KMS-11 (cell line): ENCODE results near the gene DDX1.

Source experiments
- H2AFZ ChIP-seq: fragments of 200-600 bp; sonication (generic); 2 replicates; pipeline ENCODE4 v1.6.1; 2016; ENCODE audit warnings: antibody characterized with exemption, mixed run types, low read depth
- H3K27ac ChIP-seq: fragments of 200-600 bp; sonication (generic); 2 replicates; pipeline ENCODE4 v1.6.1; 2016; ENCODE audit warnings: mild to moderate bottlenecking, mixed run types
- H3K27me3 ChIP-seq: fragments of 200-600 bp; sonication (generic); 2 replicates; pipeline ENCODE4 v1.6.1; 2017; ENCODE audit warnings: mild to moderate bottlenecking, low read depth, mixed run types, moderate library complexity; ENCODE audit not compliant: insufficient read depth
- H3K36me3 ChIP-seq: fragments of 200-600 bp; sonication (generic); 2 replicates; pipeline ENCODE4 v1.6.1; 2017; ENCODE audit warnings: mild to moderate bottlenecking, mixed run types; ENCODE audit not compliant: insufficient read depth
- H3K4me1 ChIP-seq: fragments of 200-600 bp; sonication (generic); 2 replicates; pipeline ENCODE4 v1.6.1; 2016; ENCODE audit warnings: mild to moderate bottlenecking, low read depth, mixed run types; ENCODE audit not compliant: poor library complexity, severe bottlenecking
- H3K4me2 ChIP-seq: fragments of 200-600 bp; sonication (generic); 2 replicates; pipeline ENCODE4 v1.7.0; 2016; ENCODE audit warnings: mild to moderate bottlenecking, mixed run types
- H3K4me3 ChIP-seq: fragments of 200-600 bp; sonication (generic); IDR thresholded peaks from 2 replicates; pipeline ENCODE4 v1.6.1; 2017; ENCODE audit warnings: low read depth, low read length, mixed read lengths; ENCODE audit not compliant: insufficient read depth
- H3K79me2 ChIP-seq: fragments of 200-600 bp; sonication (generic); 2 replicates; pipeline ENCODE4 v1.6.1; 2016; ENCODE audit warnings: low read depth, mixed run types; ENCODE audit not compliant: insufficient read depth
- H3K9ac ChIP-seq: fragments of 200-600 bp; sonication (generic); 2 replicates; pipeline ENCODE4 v1.6.1; 2016; ENCODE audit warnings: mild to moderate bottlenecking, mixed run types
- H4K20me1 ChIP-seq: fragments of 200-600 bp; sonication (generic); 2 replicates; pipeline ENCODE4 v1.6.1; 2016; ENCODE audit warnings: mild to moderate bottlenecking, mixed run types; ENCODE audit not compliant: insufficient read depth
- CTCF ChIP-seq: fragments of 200-600 bp; sonication (generic); conservative IDR thresholded peaks from 2 replicates; pipeline ENCODE4 v1.6.1; 2017; ENCODE audit warnings: low read depth, mild to moderate bottlenecking, antibody characterized with exemption, low read length, moderate library complexity, mixed read lengths

The DDX1 gene

GRCh38 chr2:15655123-15655887 is 63.6 kb downstream of the DDX1 start:
- Histone ChIP-seq H3K9ac (no peak overlapping the region), H4K20me1 (no peaks in the 10 kb centered on the region), H3K27me3 (no peaks in the 10 kb centered on the region), H3K4me2 (no peak overlapping the region), H3K27ac (no peak overlapping the region), H3K79me2 (no peaks in the 10 kb centered on the region), H2AFZ (no peak overlapping the region), H3K4me3 (no peak overlapping the region), H3K36me3 (no peaks in the 10 kb centered on the region), H3K4me1 (no peaks in the 10 kb centered on the region)
- TF ChIP-seq CTCF = no peak

- no peak overlapping the region for H3K4me2 ChIP-seq
- no peaks in the 10 kb centered on the region for H3K4me1 ChIP-seq
- H2AFZ ChIP-seq = no peak overlapping the region
- no peak for TF ChIP-seq CTCF
- no peak overlapping the region for H3K9ac ChIP-seq
- no peaks in the 10 kb centered on the region for H3K79me2 ChIP-seq
- no peaks in the 10 kb centered on the region for H3K27me3 ChIP-seq
- no peaks in the 10 kb centered on the region for H4K20me1 ChIP-seq
- no peaks in the 10 kb centered on the region for H3K36me3 ChIP-seq
- H3K27ac ChIP-seq = no peak overlapping the region
- no peak overlapping the region for H3K4me3 ChIP-seq
Observed at GRCh38 chr2:15656090-15656489, 64.4 kb downstream of the DDX1 start.

- no peak overlapping the region for H3K9ac ChIP-seq
- no peak overlapping the region for H3K27ac ChIP-seq
- TF ChIP-seq CTCF = no peak
- H3K36me3 ChIP-seq = no peaks in the 10 kb centered on the region
- H4K20me1 ChIP-seq = no peaks in the 10 kb centered on the region
- H3K27me3 ChIP-seq = no peaks in the 10 kb centered on the region
- no peak overlapping the region for H3K4me3 ChIP-seq
- no peaks in the 10 kb centered on the region for H3K4me1 ChIP-seq
- H3K79me2 ChIP-seq = no peaks in the 10 kb centered on the region
- no peak overlapping the region for H2AFZ ChIP-seq
- H3K4me2 ChIP-seq = no peak overlapping the region
Observed at GRCh38 chr2:15657759-15658158, 66.1 kb downstream of the DDX1 start.

- no peak for TF ChIP-seq CTCF
- no peak overlapping the region for H3K4me2 ChIP-seq
- no peaks in the 10 kb centered on the region for H3K79me2 ChIP-seq
- no peak overlapping the region for H3K9ac ChIP-seq
- no peak overlapping the region for H2AFZ ChIP-seq
- H3K4me3 ChIP-seq = no peak overlapping the region
- H3K27me3 ChIP-seq = no peaks in the 10 kb centered on the region
- H3K27ac ChIP-seq = no peak overlapping the region
- no peaks in the 10 kb centered on the region for H3K36me3 ChIP-seq
- H3K4me1 ChIP-seq = no peaks in the 10 kb centered on the region
- H4K20me1 ChIP-seq = no peaks in the 10 kb centered on the region
Observed at GRCh38 chr2:15658911-15659310, 67.2 kb downstream of the DDX1 start.
